NB4 (cell line): ENCODE measurements around the gene CPNE4.

Experiments used
- CTCF ChIP-seq: IDR thresholded peaks from one replicate; pipeline ENCODE4 v1.5.1; 2012; ENCODE audit warnings: low read depth, low read length
- POLR2A ChIP-seq: IDR thresholded peaks from 2 replicates; pipeline ENCODE4 v1.6.1; 2011; ENCODE audit warnings: mild to moderate bottlenecking; ENCODE audit not compliant: insufficient read length; ENCODE audit errors: extremely low read depth

DNA sequence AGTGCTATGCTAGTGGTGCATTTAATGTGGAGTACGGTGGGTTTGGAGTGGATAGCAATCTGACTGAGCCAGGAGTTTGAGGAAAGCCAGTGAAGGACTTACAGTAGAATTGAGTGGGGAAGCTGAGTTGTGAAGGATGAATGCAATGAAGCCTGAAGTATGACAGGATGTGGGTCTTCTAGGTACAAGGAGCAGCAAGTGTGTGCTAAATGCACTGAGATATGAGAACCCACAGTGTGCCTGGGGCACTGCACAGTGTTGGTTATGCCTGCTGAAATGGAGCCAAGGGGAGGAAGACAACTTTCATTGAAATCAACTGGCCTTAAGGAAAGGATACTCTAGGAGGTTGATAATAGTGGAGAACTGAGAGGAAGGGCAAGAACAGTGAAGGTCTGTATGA lies 426.5 kb downstream of the CPNE4 start:
- TF ChIP-seq POLR2A (no peak), CTCF (no peak)
